Transverse colon (tissue), 4 donors: ENCODE measurements around the gene AP3M1. TPM values are rescaled to one million over a fixed set of nuclear protein-coding genes. Genes with fewer than 3 reads are reported as not detected.

Experiments used
- DNase-seq: peaks from one replicate; pipeline ENCODE4 v3.0.0-alpha.2; 2019
- H3K27ac ChIP-seq, 4 donors: fragments of 200-600 bp; sonication (generic); 2 replicates each; pipeline ENCODE4 v1.5.1; 2016 to 2018; ENCODE audit warnings: inconsistent platforms in 4 of 4
- H3K27me3 ChIP-seq: fragments of 200-600 bp; sonication (generic); 2 replicates; pipeline ENCODE4 v1.5.1; 2017; ENCODE audit warnings: inconsistent platforms
- H3K36me3 ChIP-seq, 4 donors: fragments of 200-600 bp; sonication (generic); 2 replicates each; pipeline ENCODE4 v1.5.1; 2017 to 2019; ENCODE audit warnings: inconsistent platforms in 4 of 4
- H3K4me1 ChIP-seq, 4 donors: fragments of 200-600 bp; sonication (generic); 2 replicates each; pipeline ENCODE4 v1.5.1; 2017 to 2020; ENCODE audit warnings: inconsistent platforms in 4 of 4
- H3K4me3 ChIP-seq, 4 donors: fragments of 200-600 bp; sonication (generic); 1 replicate in 1 of 4; 2 replicates in 3 of 4; pipeline versions ENCODE4 v1.5.1 to v1.6.1; 2017 to 2019; ENCODE audit warnings: inconsistent platforms in 4 of 4
- H3K9me3 ChIP-seq, 2 donors: fragments of 200-600 bp; sonication (generic); 2 replicates each; pipeline ENCODE4 v1.5.1; 2017 to 2019; ENCODE audit warnings: inconsistent platforms in 2 of 2
- EP300 ChIP-seq: sonication (generic); formaldehyde crosslinking; IDR thresholded peaks from one replicate; pipeline ENCODE4 v1.6.1; 2017; ENCODE audit warnings: antibody characterized with exemption, low read depth
- POLR2A ChIP-seq: fragments of 450-650 bp; IDR thresholded peaks from one replicate; pipeline ENCODE4 v1.6.1; 2016; ENCODE audit warnings: antibody characterized with exemption, mild to moderate bottlenecking, moderate library complexity
- POLR2AphosphoS5 ChIP-seq, 3 donors: sonication (generic); formaldehyde crosslinking; IDR thresholded peaks; one replicate each; pipeline ENCODE4 v1.6.1; 2016; ENCODE audit warnings: antibody characterized with exemption in 3 of 3
- WGBS, 2 donors: methylation state at CpG; one replicate each; pipeline ENCODE4 v1.1.5; 2018; ENCODE audit warnings: low coverage in 1 of 2; 5-methylcytosine and 5-hydroxymethylcytosine counted together
- in situ Hi-C, 4 donors: fragments of 200-750 bp; cut with MboI; loops; one replicate each; pipeline versions ENCODE4 v1.15.0 to v1.15.1; 2017; ENCODE audit warnings: low sequenced_read_pairs in 3 of 4, low pct_ligation_motif_present in 1 of 4, low pct_unique_long_range_greater_than_20kb in 1 of 4
- intact Hi-C: fragments of 100-400 bp; cut with DNase I; formaldehyde crosslinking; loops from one replicate; pipeline ENCODE4 v1.15.1; 2023; ENCODE audit warnings: low total_unique reads
- total RNA-seq, 4 donors: library from RNA; depleted of rRNA; stranded (reverse); fragments of >200 nt; gene quantifications; one replicate each; pipeline ENCODE4 v1.1.0, GENCODE V29; 2016
- TF ChIP-seq, protein P1 (sequence below), 5 experiments: fragments of 200-600 bp in 3 of 5; fragments of 450-650 bp in 2 of 5; sonication (generic) in 3 of 5; IDR thresholded peaks; 1 replicate in 2 of 5; 2 replicates in 3 of 5; pipeline ENCODE4 v1.5.1; 2016 to 2017; ENCODE audit warnings: antibody characterized with exemption in 5 of 5, inconsistent platforms in 3 of 5, mild to moderate bottlenecking in 2 of 5, moderate library complexity in 1 of 5

AP3M1 gene
- total RNA-seq, 4 donors from 2014 or later = 10.1 to 27.3 (median 21.3) TPM

DNA sequence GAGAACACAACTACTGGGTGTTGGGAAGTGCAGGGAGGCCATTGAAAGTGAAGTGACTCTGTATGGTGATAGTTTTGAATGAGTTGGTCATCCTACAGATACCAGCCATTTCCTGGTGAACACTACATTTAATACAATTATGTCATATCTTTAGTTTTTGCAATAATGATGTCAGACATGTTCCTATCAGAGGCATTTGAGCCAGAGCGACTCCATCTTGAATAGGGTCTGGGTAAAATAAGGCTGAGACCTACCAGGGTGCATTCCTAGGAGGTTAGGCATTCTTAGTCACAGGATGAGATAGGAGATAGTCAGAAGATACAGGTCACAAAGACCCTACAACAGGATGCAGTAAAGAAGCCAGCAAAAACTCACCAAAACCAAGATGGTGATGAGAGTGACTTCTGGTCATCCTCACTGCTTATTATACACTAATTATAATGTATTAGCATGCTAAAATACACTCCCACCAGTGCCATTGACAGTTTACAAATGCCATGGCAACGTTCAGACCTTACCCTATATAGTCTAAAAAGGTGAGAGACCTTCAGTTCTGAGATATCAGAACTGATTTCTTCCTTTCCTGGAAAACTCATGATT, 28.6 kb upstream of the AP3M1 start:
- intact Hi-C loops = no loop called here
- TF ChIP-seq POLR2A = no peak
- TF ChIP-seq, protein P1, sequence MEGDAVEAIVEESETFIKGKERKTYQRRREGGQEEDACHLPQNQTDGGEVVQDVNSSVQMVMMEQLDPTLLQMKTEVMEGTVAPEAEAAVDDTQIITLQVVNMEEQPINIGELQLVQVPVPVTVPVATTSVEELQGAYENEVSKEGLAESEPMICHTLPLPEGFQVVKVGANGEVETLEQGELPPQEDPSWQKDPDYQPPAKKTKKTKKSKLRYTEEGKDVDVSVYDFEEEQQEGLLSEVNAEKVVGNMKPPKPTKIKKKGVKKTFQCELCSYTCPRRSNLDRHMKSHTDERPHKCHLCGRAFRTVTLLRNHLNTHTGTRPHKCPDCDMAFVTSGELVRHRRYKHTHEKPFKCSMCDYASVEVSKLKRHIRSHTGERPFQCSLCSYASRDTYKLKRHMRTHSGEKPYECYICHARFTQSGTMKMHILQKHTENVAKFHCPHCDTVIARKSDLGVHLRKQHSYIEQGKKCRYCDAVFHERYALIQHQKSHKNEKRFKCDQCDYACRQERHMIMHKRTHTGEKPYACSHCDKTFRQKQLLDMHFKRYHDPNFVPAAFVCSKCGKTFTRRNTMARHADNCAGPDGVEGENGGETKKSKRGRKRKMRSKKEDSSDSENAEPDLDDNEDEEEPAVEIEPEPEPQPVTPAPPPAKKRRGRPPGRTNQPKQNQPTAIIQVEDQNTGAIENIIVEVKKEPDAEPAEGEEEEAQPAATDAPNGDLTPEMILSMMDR (IDR thresholded peaks at IDR 0.05) = no peak
- TF ChIP-seq EP300 = no peak
- TF ChIP-seq POLR2AphosphoS5 (IDR thresholded peaks at IDR 0.05) = no peak
- 89 to 100% methylated on average over 2 of the region's 2 CpGs for WGBS, 2 donors
- Histone ChIP-seq H3K4me3 (no peak overlapping the region), H3K27me3 (no peaks in the 10 kb centered on the region), H3K4me1 (peaks cover 0 to 31% (median 15%) of the 10 kb centered on the region in 4 donors), H3K36me3 (no peaks in the 10 kb centered on the region), H3K27ac (no peak overlapping the region), H3K9me3 (no peaks in the 10 kb centered on the region)
- in situ Hi-C loops = no loop called here
- no peak for DNase-seq

DNA sequence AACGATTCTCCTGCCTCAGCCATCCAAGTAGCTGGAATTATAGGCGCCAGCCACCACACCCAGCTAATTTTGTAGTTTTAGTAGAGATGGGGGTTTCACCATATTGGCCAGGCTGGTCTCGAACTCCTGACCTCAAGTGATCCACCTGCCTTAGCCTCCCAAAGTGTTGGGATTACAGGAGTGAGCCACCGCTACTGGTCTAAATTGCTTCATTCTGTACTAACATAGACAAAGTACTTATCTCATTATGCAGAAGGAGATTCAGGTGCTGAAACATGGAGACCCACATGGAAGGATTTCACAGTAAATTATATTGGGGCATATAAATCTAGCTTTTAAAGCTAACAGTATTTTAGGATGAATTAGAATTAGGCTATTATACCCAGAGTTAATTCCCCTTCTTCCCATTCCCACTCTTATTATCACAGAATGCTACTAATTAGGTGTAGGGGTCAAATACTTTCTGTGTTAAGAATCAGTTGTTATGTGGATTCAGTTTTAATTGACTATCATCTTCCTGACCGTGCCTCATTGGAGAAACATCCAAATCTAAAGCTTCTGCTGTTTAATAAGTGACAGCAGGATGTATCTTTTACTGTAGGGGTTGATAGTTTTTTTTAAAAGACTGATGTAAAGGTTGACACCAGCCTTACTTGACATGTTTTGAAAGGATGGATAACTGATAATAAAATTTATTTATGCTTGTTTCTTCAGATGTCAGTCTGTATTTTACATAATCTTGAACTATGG, 27.6 kb upstream of the AP3M1 start:
- H3K4me3 ChIP-seq = no peak overlapping the region
- intact Hi-C loops (no loop called here), in situ Hi-C loops (no loop called here)
- no peaks in the 10 kb centered on the region for H3K27me3 ChIP-seq
- 83 to 86% methylated on average over 1 to 5 of the region's 5 CpGs for WGBS, 2 donors
- no peaks in the 10 kb centered on the region for H3K36me3 ChIP-seq
- H3K4me1 ChIP-seq = peaks cover 0 to 35% (median 15%) of the 10 kb centered on the region in 4 donors
- H3K27ac ChIP-seq = no peak overlapping the region
- DNase-seq = no peak
- no peaks in the 10 kb centered on the region for H3K9me3 ChIP-seq
- TF ChIP-seq POLR2AphosphoS5 (IDR thresholded peaks at IDR 0.05) (no peak), EP300 (no peak), POLR2A (no peak)
- TF ChIP-seq, protein P1 (IDR thresholded peaks at IDR 0.05) = no peak

GRCh38 chr10:74177140-74177677, 26.6 kb upstream of the AP3M1 start:
- Histone ChIP-seq H3K27ac (peak overlapping the region; percentile 87 to 92 (median 90)), H3K27me3 (no peaks in the 10 kb centered on the region), H3K36me3 (no peaks in the 10 kb centered on the region), H3K4me3 (peak overlapping the region; percentile 58 to 74 (median 65)), H3K9me3 (no peaks in the 10 kb centered on the region), H3K4me1 (peaks cover 0 to 35% (median 15%) of the 10 kb centered on the region in 4 donors)
- TF ChIP-seq POLR2AphosphoS5 (IDR thresholded peaks at IDR 0.05) (no peak), EP300 (no peak), POLR2A (no peak)
- TF ChIP-seq, protein P1 (IDR thresholded peaks at IDR 0.05) = no peak
- peak; percentile 45 for DNase-seq
- 10 to 75% methylated on average over 1 to 13 of the region's 13 CpGs for WGBS, 2 donors
- intact Hi-C loops = no loop called here
- in situ Hi-C loops = no loop called here

- WGBS, 2 donors = 0% methylated on average over 36 of the region's 72 CpGs; no CpG with 5 or more reads in 1 of the 2 donors
- Histone ChIP-seq H3K4me3 (peak overlapping the region; percentile 58 to 74 (median 65)), H3K27me3 (no peaks in the 10 kb centered on the region), H3K36me3 (no peaks in the 10 kb centered on the region), H3K4me1 (peaks cover 0 to 35% (median 15%) of the 10 kb centered on the region in 4 donors), H3K27ac (peak overlapping the region; percentile 87 to 92 (median 90)), H3K9me3 (no peaks in the 10 kb centered on the region)
- intact Hi-C loops (no loop called here), in situ Hi-C loops (no loop called here)
- peak; percentile 96 for DNase-seq
- peak; percentile 89 for TF ChIP-seq POLR2A
- TF ChIP-seq POLR2AphosphoS5 (IDR thresholded peaks at IDR 0.05) = peak; percentile 88 to 92 (median 90)
- no peak for TF ChIP-seq EP300
- TF ChIP-seq, protein P1 (IDR thresholded peaks at IDR 0.05) = no peak
Measured at GRCh38 chr10:74176380-74177139, 25.9 kb upstream of the AP3M1 start.
